GM10266 (cell line): ENCODE measurements around the gene NDUFAF3.

Source experiments
- DNase-seq: peaks from one replicate; pipeline ENCODE4 v3.0.0; 2012; ENCODE audit errors: extremely low spot score
- TF ChIP-seq, protein P1 (sequence below): IDR thresholded peaks from 2 replicates; pipeline ENCODE4 v1.5.1; 2012; ENCODE audit warnings: mild to moderate bottlenecking, low read depth; ENCODE audit not compliant: control insufficient read depth, insufficient read depth; ENCODE audit errors: missing control alignments

Gene NDUFAF3

GRCh38 chr3:49032646-49033304, 10.9 kb downstream of the NDUFAF3 start:
- TF ChIP-seq, protein P1, sequence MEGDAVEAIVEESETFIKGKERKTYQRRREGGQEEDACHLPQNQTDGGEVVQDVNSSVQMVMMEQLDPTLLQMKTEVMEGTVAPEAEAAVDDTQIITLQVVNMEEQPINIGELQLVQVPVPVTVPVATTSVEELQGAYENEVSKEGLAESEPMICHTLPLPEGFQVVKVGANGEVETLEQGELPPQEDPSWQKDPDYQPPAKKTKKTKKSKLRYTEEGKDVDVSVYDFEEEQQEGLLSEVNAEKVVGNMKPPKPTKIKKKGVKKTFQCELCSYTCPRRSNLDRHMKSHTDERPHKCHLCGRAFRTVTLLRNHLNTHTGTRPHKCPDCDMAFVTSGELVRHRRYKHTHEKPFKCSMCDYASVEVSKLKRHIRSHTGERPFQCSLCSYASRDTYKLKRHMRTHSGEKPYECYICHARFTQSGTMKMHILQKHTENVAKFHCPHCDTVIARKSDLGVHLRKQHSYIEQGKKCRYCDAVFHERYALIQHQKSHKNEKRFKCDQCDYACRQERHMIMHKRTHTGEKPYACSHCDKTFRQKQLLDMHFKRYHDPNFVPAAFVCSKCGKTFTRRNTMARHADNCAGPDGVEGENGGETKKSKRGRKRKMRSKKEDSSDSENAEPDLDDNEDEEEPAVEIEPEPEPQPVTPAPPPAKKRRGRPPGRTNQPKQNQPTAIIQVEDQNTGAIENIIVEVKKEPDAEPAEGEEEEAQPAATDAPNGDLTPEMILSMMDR, result no peak

DNA sequence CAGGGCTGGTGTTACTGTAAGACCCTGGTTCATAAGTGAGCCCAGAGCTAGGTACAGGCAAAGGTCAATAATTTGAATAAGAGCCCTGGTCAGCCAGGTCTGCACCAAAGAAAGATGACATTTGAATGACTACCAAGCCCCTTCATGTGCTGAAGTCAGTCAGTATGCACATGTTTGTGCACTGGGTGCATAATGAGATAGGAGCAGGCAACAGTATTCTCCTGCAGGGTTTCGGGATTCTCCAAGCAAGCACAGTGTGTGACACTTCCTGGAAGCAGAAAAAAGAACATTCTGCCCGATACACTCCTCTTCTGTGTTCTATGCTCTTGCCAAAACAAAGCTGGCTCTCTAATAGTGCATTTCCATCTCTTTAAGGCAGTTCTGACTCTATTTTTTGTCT, 12.7 kb downstream of the NDUFAF3 start:
- no peak for DNase-seq
- TF ChIP-seq, protein P1, result no peak

More at GRCh38 chr3:49032646-49033304, 10.9 kb downstream of the NDUFAF3 start:
- no peak for DNase-seq

DNA sequence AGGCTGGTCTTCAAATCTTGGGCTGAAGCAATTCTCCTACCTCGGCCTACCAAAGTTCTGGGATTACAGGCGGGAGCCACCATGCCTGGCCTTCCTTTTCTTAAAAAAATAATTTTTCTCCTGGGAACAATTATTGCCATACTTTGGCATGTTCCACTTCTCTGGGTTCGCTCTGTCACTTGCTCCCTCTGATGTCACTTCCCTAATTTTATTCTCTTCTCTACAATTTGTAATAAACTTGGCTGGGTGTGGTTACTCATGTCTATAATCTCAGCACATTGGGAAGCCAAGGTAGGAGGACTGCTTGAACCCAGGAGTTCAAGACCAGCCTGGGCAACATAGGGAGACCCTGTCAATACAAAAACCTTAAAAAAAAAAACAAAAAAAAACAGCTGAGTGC, 13.4 kb downstream of the NDUFAF3 start:
- no peak for DNase-seq
- TF ChIP-seq, protein P1, result no peak

DNA sequence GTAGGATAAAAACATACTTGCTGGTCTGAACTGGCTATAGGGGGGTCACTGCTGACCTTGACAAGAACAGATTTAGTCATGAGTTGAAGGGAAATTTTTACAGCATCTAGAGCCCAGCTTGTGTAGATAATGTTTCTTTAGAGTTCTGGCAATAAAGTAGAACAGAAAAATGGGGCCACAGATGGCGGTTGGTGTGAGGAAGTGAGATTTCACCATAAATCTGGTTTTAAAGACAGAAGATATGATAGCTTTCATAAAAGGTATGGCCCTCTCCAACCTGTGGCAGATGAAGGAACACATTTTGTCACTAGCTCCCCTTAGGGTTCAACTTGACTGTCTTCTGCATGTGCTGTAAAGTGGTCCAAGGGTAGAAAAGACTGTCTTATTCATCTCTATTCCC, 31.6 kb downstream of the NDUFAF3 start:
- TF ChIP-seq, protein P1, result no peak
- DNase-seq, result no peak

DNA sequence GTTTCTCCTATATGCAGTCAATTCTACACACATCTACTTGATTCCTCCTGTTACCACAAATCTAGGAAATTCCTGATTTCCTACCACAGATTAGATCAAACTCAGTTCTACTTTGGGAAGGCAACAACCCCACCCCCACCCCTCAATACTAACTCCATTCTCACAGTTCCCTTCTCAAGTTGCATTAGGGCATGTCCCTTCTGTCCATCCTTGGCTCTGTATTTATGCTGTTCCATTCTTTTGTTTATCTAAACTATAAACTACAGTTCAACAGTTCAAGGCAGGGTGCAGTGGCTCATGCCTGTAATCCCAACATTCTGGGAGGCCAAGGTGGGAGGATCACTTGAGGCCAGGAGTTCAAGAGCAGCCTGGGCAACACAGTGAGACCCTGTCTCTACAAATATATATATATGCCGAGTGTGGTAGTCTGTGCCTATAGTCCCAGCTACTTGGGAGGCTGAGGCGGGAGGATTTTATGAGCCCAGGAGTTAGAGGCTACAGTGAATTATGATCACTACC, 32.5 kb downstream of the NDUFAF3 start:
- DNase-seq, result no peak
- TF ChIP-seq, protein P1, result no peak

DNA sequence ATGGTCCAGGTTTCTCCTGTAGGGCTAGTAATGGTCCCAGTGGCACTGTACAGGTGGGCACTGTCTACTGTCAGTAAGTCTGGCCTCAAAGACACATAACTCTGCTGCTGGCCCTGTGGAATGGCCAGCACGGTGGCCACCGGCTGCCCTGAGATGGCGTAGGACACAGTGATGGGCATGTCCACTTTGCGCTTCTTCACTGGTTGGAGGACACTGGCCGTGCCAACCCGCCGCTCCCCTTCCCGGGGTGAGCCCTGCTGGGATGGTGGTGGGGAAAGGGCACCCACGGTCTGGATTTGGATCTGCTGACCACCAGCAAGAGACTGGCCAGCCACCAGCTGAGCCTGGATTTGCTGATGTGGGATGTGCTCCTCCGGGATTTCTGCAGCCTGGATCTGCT, 35.3 kb downstream of the NDUFAF3 start:
- DNase-seq, result no peak
- TF ChIP-seq, protein P1, result no peak

- TF ChIP-seq, protein P1, result no peak
- DNase-seq, result no peak
These were observed 36.1 kb downstream of the NDUFAF3 start for GRCh38 chr3:49058011-49058410.
